ENCODE data around the gene EYS.

The EYS gene

DNA sequence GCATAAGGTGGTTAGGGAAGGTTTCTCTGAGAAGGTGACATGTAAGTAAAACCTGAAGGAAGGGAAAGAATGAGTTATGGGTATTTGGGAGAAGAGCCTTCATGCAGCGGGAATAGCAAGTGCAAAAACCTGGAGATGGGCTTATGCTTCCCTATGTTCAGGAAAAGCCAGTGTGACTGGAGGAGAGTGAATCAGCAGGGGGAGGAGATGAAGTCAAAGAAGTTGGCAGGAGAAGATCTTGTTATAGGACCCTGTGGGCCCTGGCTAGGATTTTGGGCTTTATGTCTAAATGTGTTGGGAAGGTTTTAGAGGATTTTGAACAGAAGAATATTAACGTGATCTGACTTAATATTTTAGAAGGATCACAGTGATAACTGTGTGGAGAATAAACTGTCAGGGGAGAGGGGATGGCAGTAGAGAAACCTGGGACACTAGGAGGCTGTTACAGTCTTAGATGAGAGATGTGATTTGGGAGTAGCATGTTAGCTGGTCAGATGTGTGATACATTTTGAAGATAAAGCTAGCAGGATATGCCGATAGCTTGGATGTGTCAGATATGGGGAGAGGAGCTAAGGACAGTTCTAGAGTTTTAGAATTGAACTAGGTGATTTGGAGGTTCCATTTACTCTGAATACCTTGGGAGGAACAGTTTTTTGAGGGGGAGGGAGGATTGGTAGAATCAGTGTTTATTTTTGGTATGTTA is 2030.5 kb downstream of the EYS start:
- TF ChIP-seq, protein P1, sequence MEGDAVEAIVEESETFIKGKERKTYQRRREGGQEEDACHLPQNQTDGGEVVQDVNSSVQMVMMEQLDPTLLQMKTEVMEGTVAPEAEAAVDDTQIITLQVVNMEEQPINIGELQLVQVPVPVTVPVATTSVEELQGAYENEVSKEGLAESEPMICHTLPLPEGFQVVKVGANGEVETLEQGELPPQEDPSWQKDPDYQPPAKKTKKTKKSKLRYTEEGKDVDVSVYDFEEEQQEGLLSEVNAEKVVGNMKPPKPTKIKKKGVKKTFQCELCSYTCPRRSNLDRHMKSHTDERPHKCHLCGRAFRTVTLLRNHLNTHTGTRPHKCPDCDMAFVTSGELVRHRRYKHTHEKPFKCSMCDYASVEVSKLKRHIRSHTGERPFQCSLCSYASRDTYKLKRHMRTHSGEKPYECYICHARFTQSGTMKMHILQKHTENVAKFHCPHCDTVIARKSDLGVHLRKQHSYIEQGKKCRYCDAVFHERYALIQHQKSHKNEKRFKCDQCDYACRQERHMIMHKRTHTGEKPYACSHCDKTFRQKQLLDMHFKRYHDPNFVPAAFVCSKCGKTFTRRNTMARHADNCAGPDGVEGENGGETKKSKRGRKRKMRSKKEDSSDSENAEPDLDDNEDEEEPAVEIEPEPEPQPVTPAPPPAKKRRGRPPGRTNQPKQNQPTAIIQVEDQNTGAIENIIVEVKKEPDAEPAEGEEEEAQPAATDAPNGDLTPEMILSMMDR (conservative IDR thresholded peaks at IDR 0.05): no peak
- no peak overlapping the region for H3K27ac ChIP-seq

DNA sequence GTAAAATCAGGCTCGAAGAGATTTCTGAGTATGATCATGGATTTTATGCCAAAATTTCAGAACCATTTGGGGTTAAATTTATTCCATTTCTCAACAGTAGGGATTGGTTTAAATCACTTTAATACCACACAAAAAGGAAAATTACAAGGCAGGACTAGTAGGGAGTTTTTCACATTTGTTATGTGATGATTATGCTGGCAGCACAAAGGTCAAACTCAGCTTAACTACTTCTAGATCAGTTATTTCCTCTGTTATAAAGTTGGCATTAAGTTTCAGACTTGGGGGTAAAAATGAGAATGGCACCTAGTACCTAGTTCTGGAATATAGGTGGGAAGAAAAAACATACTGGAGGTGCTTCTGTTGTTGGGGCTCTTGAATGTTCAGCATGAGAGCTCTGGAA is 2031.9 kb downstream of the EYS start:
- H3K27ac ChIP-seq: no peak overlapping the region
- TF ChIP-seq, protein P1 (conservative IDR thresholded peaks at IDR 0.05): no peak

DNA sequence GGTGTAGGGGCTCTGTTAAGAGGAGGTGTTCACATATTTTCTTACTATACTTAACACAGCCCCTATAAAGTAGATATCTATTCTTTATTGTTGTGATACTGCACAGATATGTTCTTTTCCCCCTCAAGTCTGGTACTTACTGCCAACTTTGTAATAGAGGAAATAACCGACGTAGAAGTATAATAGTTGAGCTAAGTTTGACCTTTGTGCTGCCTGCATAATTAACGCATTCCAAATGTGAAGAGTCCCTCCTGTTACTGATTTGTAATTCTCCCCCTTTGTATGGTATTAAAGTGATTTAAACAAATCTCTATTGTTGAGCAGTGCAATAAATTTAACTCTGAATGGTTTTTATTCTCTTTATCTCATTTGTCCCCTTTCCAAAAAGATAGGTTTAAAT is 2032.4 kb downstream of the EYS start:
- TF ChIP-seq, protein P1 (conservative IDR thresholded peaks at IDR 0.05): no peak
- H3K27ac ChIP-seq: no peak overlapping the region

DNA sequence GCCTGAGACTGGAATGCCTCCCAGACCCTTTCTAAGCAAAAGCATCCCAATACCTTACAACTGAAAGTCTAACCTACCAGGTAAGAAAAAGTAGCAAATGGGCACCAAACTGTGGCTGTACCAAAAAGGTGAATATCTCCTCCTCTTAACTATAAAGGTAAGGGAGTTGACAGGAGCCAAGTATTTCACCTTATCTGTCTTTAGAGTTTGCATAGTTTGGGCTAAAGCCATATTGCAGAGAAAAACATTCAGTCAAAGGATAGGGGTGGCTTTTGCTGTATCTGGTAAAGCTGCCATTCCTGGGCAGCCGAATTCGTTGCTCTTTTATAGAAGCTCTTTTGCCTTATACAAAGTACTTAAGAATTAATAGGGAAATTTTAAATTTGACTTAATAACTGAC is 2033.3 kb downstream of the EYS start:
- H3K27ac ChIP-seq: no peak overlapping the region

DNA sequence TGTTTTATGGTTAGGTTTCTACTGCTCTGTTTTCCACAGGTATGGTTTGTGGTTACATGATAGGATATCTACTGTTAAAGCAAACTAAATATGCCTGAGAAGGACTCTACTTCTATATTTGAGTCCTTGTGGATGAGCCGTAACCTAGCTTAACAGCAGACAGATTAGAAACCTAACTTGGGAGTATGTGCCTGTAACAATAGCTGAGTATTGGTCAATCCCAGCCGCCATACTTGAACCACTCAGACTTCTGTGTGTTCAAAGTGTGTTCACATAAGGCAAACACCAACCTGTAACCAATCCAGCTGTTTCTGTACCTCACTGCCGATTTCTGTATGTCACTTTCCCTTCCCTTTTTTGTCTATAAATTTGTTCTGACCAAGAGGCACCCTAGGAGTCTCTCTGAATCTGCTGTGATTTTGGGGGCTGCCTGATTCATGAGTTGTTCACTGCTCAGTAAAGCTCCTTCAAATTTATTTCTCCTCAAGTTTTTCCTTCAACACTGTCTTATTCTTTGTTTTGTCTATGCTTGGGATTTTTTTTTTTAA is 2034.4 kb downstream of the EYS start:
- TF ChIP-seq, protein P1 (conservative IDR thresholded peaks at IDR 0.05): no peak
- H3K27ac ChIP-seq: no peak overlapping the region

More for the DNA sequence above, 2033.3 kb downstream of the EYS start:
- TF ChIP-seq, protein P1 (conservative IDR thresholded peaks at IDR 0.05): no peak

DNA sequence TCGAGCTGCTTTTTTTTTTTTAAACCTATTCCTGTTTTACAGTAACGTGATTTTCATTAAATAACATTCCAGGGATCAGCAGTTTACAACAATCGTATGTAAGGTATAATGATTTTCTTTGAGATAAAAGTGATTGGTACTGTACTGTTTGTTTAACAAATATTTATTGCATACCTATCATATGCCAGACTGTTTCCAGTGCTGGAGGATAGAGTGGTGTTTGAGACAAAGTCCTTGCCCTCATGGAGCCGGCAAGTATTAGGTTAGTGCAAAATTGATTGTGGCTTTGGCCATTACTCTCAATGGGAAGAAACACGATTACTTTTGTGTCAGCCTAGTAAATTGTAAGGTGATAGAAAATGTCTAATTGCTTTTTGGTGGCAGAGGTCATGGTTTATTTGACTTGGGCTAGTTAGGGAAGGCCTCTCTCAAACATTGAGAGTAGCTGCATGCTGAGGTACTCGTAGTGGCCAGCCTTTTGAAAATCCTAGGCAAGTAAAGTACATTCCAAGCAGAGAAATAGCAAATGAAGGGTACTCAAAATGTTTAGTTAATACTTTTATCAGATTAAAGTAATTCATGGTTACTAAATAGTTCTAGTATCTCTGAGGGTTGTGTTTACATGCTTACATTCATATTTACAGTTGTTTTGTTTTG is 2035.8 kb downstream of the EYS start:
- TF ChIP-seq, protein P1 (conservative IDR thresholded peaks at IDR 0.05): no peak
- peak overlapping the region; percentile 48 for H3K27ac ChIP-seq

All from VCaP (cell line).